HG02943 (cell line): ENCODE data around the gene ADD3.
A peak's percentile ranks its signal among the peaks of the same experiment; 100 is the strongest.

Source experiments
- ATAC-seq: cut with Tn5 transposase; IDR thresholded peaks from one replicate; pipeline ENCODE4 v1.9.1; 2021; ENCODE audit warnings: mild to moderate bottlenecking, low read depth, moderate library complexity; ENCODE audit not compliant: unreplicated experiment

ADD3 gene

DNA sequence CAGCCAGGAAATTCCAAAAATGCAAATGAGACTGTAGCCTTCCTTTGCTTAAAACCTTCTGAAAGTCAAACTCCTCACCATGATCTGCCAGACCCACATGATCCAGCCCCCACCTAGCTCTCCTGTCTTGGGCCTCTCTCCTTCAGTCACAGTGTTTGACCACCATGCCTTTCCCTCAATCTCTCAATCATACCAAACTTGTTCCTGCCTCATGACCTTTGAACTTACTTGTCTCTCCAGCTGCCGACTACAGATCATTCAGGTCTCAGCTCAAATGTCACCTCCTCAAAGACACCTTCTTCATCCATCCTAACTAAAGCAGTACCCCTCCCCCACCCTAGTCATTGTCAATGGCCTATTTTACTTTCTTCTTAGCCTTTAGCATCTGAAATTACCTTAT, 9.3 kb upstream of the ADD3 start:
- ATAC-seq = no peak

DNA sequence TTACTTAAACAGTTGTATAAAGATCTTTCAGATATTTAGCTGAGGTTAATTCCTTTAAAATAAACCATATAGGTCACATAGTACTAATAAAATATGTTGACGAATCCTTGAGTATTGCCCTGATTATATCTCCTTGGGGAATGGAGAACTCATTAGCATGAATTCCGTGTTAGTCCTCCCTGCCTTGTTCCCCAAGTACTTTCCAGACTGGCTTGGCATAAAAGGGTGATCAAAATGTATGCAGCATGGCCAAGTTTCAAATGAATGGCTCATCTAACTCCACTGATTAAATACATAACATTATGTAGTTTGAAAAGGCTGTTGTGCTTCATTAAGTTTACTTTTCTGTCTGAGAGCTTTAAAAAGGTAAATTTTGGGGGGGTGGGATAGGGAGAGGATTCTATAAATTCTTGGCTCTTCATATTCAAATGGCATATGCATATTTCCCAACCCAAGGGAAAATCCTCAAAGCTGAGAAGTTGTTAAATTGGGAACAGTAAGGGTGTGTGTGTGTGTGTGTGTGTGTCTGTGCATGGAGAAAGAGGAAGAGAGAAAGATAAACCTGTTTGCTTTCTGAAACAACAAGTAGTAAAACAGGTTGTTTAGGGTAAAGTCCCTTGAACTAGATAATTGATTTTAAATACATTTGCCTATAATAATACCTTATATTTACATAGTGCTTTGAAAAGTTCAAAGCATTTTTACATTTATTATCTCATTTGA, 4.8 kb upstream of the ADD3 start:
- ATAC-seq = no peak

DNA sequence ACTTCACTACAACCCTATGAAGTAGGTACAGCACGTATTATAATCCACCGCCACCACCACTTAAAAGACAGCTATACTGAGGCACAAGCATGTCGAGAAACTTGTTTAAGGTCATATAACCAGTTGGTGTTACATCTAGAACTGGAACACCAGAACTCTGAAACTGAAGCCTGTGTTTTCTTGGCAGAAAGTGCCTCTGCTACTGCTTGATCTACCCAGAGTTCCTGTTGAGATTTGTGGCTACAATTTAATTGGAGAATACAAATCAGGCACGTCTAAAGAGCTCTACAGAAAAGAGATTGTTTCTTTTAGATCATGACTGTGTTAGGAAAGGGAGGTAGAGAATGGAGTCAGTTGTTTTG, 4.3 kb upstream of the ADD3 start:
- no peak for ATAC-seq

DNA sequence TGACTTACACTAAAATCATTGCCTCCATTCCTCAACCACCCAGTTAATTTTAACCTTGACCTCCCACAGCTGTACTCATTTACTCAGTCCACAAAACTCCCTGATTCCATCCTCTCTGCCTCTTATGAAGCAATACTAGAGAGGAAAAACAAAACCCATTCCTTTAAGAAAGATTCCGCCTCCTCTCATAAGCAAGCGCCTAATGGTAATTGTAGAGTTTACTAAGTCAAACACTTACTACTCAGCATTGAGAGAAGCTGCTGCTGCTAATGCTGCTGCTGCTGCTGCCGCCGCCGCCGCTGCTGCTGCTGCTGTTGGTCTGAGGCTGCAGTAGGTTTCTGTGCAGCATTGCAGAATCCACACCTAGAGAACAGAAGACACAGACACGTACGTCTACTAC, 2.1 kb upstream of the ADD3 start:
- ATAC-seq = no peak

DNA sequence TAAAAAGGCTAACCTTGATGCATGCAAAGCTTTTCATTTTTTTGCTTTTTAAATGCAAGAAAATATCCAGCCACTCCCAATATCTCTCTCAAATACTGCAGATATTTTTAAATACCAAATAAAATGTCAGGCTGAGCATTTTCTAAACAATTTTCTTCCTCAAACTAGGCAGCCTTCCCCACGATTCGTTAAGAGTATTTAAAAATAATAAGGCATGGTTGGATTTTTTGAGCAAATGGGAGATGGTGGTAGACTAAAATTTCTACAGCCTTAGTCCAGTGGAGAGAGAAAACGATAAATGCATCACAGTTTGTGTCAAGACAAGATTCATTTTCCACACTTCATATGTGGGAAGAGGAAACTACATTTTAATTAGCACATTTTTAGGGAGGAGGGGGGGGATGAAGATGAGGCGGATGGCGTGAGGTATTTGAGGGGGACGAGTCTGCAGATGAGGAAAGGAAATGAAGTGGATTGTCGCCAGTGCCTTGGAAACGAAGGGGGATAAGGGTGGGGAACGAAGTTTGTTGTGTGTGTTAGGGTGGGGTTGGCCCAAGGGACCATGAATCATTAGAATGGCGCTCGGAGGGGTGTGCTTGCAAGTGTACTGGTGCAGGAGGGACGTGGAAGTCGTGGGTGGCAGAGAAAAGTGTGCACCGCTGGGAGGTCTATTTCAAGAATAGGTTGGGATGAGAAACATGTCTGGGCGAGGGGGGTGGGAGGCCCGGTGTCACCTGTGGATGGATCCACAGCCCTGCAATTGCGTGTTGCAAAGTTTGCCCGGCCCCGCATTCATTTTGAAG, 1.2 kb upstream of the ADD3 start:
- no peak for ATAC-seq

DNA sequence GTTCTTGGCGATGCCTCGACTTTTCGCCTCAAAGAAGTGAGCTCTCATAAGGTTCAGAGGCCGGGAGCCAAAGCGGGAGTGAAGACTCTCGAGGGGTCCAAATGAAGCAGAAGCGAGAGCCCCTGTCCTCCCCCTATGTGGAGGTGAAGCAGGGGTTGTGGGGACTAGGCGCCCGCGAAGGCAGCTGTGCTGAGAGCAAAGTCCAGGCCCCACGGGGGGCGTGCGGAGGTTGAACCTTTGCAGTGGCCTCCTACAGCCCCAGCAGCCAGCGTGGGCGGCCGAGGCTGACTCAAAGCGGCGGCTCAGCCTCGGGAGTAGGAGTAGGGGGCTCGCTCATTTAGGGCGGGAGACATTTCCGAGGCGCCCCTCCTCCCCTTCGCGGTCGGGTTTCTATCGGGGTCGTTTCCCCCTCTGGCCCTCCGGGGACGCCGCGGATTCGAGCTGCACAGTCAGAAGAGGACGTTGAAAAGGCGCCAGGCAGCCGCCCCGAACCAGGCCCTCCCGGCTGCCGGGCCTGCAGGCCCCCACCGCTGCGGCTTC, 553 bp upstream of the ADD3 start:
- peak; percentile 33 for ATAC-seq

DNA sequence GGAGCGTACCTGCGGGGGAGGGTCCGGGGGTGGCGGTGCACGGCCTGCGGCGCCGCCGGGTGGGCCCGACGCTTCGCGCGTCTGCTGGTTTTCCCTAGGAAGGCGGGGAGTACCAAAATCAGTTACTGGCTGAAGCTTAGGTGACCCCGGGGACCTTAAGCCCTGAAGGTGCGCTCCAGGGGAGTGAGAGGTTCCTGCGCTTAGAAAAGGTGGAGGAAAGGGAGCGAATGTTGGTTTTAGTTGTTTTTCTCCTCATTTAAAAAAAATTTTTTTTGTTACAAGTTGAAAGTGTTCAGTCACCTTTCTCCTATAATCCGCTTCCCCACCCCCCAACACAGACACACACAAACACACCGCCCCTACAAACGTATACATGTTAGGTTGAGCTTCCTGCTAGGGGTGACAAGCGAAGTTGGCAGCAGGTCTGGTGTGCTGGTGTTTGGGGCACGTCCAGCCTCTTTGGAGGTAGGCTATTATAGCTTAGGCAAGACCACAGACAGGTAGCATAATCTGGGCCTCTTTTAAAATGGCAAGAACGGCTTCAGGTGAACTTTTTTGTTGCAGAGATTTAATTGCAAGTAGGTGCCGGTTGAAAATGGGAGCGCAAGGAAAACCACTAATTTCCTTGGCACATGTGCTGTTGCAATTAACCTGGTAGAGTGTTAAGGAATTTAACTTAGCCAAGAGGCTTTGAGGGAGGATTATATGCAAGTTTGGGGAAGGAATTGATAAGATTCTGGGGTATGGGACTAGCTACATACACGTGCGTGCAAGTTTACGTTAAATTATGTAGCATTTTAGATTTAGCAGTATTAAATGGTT, 945 bp downstream of the ADD3 start:
- peak; percentile 23 for ATAC-seq

DNA sequence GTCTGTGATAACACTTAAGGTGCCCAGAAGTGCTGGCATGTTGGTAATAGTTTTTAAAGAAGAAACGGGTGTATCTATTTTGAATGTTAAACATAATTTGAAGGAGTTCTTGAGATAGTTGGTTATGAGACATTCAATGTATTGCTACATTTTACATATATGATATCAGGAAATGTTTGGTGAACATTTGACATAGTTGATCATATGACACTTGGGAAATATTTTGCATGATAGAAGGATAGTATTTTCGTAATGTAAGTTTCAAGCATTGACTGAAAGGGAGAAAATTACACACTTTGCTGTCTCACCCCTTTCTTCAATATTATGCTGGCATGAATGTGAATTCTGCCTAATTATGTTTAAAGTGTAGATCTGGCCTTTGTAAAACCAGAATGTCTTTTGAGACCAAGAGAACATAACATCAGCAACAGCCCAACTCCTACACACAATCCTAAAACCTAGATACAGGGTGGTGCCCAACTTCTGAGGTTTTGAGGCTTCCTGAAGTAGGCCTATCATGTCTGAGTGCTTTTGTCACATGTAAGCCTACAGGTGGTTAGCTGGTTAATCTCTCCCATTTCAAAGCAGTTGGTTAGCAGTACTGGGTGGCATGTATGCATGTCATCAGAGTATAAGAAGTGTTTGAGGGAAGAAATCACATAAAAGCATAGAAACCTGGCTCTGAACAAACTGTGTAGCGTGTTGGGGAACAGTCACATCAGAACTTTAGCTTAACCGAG, 2.1 kb downstream of the ADD3 start:
- no peak for ATAC-seq

DNA sequence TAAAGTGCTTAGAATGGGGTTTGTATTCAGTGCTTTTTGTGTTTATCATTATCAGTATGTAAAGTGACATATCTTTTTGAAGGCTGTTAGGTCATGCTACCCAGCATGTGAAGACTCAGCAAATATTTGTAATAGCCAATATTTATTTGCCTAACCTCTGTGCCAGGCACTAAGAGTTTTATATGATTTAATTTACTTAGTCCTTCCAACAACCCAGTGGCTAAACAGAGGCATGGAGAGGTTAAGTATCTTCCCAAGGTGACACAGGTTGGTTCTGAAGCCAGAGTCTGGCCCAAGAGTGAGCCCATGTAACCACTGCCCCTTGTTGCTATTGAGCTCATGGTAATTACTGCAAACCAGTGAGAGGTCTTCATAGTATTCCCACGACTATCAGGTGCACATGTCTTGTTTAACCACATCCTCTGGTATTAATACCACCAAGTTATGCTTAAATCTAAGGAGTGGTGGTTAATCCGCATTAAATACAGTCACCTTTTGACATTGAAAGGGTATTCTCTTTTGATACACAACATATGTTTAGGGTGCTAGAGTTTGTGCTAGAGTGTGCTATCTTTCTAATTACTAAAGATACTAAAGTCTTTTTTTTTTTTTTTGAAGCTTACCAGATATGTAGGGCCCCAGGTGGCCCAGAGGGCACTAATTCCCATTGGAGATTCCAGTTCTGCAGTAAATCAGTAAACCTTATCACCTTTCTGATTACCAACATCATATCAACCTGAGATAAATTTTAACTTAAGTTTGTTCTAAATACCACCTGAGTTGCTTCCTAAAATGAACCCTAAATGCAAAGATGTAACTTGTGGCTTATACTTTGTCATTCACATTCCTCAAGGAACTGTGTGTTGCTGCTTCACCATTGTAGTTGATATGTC, 2.9 kb downstream of the ADD3 start:
- ATAC-seq = no peak

DNA sequence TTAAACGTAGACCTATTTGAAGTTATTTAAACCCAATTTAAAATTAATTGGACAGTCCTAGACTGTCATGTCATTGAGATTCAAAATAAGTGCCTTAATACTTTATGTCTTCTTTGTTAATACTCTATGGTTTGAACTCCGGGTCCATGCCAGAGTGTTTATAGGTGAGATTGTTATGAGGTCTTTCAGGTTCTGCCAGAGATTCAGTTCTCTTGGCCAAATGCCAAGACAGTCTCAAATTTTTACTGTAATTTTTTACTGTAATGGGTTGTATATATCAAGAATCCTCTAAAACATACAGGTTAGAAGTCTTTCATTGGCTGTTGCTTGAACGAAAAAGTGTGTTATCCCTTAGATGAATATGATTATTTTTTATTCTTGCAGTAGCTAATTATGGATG, 3.9 kb downstream of the ADD3 start:
- ATAC-seq = no peak

DNA sequence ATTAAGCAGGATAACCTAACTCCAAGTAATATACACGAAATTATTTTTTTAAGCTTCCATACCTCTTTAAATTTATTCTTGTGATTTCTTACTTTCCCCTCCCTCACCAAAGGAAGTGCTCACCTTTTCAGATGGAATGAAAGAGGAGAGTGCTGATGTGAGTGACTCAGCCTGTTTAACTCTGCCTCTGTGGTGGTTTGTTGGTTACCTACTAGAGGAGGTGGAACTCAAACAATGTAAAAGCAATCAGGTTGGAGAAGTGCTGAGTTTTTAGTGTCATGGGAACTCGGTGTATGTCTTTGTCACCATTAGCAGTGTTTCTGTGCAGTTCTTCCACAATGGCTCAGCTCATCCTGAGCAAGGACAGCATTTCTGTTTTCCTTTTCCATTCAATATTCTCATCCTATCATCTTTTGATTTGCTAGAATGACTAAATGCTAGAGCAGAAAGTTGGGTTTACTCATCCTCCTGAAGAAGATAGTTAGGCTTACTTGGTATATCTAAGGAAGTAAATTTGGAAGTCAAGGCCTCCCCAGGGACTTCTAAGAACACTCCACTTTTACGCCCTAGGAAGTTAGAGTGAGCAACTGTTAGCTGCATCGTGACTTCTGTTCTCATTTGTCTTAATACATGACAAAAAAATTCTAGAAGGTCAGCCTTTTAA, 6.0 kb downstream of the ADD3 start:
- no peak for ATAC-seq

DNA sequence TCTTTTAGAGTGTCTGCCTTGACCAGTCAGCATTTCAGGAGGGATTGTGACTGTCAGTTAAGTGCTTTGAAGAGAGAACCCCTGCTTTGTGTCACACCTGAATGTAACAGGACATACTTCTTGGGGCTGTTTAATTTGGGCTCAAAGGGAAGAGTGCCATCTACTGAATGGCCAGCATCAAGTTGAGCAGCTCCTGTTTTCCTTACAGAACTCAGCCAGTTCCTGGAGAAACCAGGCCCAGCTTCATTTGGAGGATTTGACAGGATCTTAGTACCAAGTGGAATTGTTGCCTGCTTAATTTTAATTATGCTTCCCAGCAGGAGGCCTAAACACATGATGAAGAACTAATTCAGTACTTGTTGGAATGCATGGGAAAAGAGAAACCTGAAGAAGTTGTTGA, 8.3 kb downstream of the ADD3 start:
- no peak for ATAC-seq

DNA sequence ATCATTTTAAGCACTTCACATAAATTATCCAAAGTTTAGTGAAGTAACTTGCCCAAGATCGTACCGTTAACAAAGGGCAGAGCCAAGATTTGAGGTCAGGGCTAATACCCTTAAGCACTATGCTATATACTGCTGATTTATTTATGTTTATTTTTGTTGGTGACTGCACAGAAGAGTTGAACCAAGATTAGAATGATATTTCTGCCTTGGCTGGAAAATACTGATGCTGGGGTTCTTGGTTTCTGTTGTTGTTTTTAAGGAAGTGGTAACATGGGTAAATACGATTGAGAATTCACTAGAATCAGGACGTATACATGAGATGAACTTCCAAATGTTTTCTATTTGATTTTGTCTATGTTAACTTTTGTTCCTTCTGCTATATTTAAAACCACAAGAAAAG, 9.3 kb downstream of the ADD3 start:
- no peak for ATAC-seq

DNA sequence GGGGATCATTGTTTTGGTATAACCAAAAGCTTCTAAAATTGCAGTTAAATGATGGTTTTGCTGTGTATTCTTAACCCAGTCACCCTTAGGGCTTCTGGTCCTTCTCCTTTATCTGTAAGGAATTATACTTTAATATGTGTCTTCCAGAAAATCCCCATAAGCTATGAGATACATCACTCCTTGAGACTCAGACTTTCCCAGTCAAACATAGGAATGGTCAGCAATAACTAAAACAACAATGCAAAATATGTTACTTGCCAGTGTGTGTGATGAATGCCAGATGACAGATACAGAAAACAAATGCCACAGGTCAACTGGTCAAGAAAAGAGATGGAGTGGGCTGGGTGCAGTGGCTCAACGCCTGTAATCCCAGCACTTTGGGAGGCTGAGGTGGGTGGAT, 10.1 kb downstream of the ADD3 start:
- no peak for ATAC-seq

DNA sequence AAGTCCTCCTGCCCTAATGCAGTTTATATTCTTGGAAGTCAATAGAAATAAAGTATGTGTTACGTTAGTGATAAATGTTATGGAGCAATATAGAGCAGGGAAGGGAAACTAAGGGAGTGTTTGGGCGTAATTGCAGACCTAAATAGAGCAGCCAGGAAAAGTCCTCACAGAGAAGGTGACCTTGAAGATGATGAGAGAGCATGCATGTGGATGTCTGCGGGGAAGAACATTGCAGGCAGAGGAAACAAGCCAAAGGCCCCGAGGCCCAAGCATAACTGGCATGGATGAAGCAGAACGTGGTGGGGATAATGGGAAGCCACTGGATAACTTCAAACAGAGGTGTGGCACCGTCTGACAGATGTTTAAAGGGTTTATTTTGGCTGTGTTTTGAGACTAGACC, 12.5 kb downstream of the ADD3 start:
- ATAC-seq = no peak

DNA sequence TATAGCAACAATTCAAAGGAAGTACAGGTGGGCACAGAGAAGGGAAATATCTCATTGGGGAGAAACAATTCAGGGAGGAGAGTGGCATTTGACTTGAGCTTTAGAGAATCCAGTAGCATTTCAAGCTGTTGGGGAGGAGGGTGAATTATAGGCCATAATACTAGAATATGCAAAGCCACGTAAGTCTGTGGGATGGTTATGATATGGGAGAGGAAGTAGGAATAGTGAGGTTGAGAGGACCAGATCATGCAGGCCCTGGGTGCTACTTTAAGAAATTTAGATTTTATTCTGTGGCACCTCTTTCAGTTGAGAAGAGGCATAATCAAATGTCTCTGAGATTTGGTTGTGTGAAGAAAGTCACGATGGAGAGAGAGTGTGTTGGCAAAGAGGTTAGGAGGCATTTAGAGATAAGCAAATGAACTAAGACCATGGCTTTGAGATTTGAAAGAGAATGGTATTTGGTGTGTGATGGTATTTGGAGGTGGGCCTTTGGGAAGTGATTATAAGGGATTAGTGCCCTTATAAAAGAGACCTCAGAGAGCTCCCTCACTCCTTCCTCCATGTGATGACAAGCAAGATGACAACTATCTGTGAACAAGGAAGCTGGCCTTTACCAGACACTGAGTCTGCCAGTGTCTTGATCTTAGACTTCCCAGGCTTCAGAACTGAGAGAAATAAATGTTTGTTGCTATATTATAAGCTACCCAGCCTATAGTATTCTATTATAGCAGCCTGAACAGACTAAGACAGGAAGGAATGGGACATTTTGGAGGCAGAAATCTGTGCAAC, 15.1 kb downstream of the ADD3 start:
- ATAC-seq = no peak

DNA sequence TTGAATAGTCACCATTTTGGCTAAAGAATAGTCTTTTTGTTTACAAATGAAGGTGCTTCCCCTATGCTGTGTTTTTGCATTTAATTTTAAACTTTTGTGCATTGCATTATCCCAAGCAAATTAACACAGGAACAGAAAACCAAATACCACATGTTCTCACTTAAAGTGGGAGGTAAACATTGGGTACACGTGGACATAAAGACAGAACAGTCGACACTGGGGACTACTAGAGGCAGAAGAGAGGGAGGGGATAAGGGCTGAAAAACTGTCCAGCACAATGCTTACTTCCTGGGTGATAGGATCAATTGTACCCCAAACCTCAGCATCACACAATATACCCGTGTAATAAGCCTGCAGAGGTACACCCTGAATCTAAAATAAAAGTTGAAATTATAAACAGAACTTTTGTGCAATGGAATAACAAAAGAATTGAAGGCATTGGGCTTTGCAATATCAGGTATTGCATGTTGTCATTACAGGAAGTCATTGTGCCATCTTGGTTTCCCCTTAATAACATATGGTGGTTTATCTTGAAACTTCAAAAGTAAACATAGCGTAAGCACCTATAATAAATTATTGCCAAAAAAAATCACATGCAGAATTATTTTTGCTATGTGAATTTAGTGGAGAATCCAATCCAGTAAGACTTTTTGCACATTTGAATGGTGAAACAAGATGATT, 16.1 kb downstream of the ADD3 start:
- no peak for ATAC-seq

DNA sequence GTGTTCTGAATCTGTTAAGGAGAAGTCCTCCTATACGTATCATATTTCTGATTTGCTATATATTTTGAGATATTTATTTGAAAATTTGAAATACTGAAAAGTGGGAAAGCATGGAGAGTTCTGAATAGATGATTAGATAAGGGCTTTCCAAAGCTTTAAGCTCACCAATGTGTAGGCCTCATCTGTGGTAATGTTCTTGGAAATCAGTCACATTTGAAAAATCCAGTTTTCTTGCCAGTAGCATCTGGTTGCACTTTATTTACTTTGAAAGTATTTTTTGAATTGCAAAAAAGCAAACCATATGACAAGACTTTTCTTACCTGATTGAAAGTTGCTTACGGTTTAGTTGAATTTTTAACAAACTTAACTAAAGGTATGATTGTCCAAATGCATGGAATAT, 21.7 kb downstream of the ADD3 start:
- no peak for ATAC-seq
